ENCODE data around the gene TMEM252. TPM values are rescaled to one million over a fixed set of nuclear protein-coding genes. Genes with fewer than 3 reads are reported as not detected.

TMEM252 gene
- total RNA-seq, 3 donors from 2014 or later = not detected

DNA sequence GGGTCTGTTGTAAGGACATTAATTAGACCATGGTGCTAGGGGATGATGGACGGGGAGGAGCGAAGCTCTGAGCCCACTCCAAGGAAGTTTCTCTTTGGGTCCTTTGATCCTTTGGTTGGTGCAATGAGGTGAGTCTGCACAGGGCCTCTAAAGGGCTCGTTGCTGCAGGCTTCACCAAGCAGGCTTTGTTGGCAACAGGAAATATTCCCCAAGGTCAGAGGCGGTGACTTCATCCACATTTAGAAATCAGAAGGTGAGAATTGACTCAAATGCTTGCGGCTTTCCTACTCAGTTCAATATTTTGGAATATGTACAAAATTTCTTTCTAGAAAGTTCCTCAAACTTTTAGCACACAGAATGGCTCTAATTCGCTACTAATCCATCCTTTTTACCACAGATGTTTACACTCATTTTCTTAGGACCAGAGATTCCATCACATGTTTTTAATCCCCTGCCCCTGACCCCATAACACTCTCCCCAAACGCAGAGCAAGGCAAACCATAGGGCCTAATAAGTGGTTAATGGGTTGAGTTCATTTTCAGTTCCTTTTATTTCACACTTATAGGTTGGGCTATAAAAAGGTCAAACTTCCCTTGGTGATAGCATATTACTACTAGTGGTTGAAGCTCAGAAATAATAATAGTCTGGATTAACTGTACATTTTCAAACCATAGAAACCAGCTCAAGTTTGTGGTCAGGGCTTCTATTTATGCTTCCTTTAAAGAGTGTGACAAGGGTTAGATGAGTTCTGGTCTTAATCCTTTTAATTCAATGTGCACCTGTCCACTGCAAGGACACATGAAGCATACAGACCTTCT, 37.3 kb upstream of the TMEM252 start:
- no peak for DNase-seq (ENCODE audit: low spot score in 2 of 2)
- Histone ChIP-seq H3K9me3 (no peaks in the 10 kb centered on the region), H3K27ac (no peak overlapping the region), H3K4me1 (no peaks in the 10 kb centered on the region), H3K27me3 (no peaks in the 10 kb centered on the region), H3K4me3 (no peak overlapping the region), H3K36me3 (no peaks in the 10 kb centered on the region)
- intact Hi-C loops (cut with DNase I; ENCODE audit: low total_unique reads) = no loop called here
- TF ChIP-seq, protein P1, sequence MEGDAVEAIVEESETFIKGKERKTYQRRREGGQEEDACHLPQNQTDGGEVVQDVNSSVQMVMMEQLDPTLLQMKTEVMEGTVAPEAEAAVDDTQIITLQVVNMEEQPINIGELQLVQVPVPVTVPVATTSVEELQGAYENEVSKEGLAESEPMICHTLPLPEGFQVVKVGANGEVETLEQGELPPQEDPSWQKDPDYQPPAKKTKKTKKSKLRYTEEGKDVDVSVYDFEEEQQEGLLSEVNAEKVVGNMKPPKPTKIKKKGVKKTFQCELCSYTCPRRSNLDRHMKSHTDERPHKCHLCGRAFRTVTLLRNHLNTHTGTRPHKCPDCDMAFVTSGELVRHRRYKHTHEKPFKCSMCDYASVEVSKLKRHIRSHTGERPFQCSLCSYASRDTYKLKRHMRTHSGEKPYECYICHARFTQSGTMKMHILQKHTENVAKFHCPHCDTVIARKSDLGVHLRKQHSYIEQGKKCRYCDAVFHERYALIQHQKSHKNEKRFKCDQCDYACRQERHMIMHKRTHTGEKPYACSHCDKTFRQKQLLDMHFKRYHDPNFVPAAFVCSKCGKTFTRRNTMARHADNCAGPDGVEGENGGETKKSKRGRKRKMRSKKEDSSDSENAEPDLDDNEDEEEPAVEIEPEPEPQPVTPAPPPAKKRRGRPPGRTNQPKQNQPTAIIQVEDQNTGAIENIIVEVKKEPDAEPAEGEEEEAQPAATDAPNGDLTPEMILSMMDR (IDR thresholded peaks at IDR 0.05) = no peak
- TF ChIP-seq POLR2A (IDR thresholded peaks at IDR 0.05) = no peak

DNA sequence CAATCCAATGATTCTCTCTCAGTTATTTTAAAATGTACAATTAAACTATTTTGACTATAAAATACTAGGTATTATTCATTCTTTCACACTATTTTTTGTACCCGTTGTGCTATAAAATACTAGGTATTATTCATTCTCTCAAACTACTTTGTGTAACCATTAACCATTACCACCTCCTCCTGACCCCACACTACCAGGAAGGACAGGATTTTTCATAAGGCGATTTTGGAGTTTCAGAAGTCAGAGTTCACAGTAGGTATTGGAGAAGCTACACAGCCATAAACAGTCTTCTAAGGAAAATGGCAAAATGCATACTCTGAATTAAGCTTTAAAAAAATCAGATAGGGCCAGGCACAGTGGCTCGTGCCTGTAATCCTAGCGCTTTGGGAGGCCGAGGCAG, 35.1 kb upstream of the TMEM252 start:
- H3K9me3 ChIP-seq = no peaks in the 10 kb centered on the region
- intact Hi-C loops (cut with DNase I; ENCODE audit: low total_unique reads) = no loop called here
- no peak overlapping the region for H3K27ac ChIP-seq
- H3K4me3 ChIP-seq = no peak overlapping the region
- no peak for DNase-seq (ENCODE audit: low spot score in 2 of 2)
- no peaks in the 10 kb centered on the region for H3K36me3 ChIP-seq
- no peaks in the 10 kb centered on the region for H3K27me3 ChIP-seq
- TF ChIP-seq POLR2A (IDR thresholded peaks at IDR 0.05) (no peak), POLR2AphosphoS5 (IDR thresholded peaks at IDR 0.05) (no peak)
- TF ChIP-seq, protein P1 (IDR thresholded peaks at IDR 0.05) = no peak
- H3K4me1 ChIP-seq = no peaks in the 10 kb centered on the region

DNA sequence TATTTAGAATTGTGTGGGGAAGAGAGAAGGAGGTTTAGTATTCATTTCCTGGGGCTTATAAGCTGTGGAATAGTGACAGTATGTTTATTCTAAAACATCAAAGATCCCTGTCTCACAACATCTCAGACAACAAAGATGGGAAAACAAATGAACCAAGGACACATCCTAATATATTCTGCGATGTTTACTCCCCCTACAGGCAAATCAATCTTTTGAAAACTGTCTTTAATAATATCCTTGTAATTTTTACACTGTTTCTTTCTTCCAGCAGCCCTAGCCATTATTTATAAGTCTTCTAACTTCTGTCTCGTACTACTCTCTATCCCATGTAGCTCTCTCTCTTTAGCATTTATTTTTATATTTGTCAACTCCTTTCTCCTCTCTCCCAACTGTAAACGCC, 33.5 kb upstream of the TMEM252 start:
- Histone ChIP-seq H3K9me3 (no peaks in the 10 kb centered on the region), H3K27me3 (no peaks in the 10 kb centered on the region), H3K27ac (no peak overlapping the region), H3K36me3 (no peaks in the 10 kb centered on the region), H3K4me1 (no peaks in the 10 kb centered on the region), H3K4me3 (no peak overlapping the region)
- intact Hi-C loops (cut with DNase I; ENCODE audit: low total_unique reads) = loop anchor here (5.0 kb wide), 1 partner anchor 508 kb away; no protein-coding TSS in a partner anchor
- TF ChIP-seq POLR2A (IDR thresholded peaks at IDR 0.05) (no peak), POLR2AphosphoS5 (IDR thresholded peaks at IDR 0.05) (no peak)
- TF ChIP-seq, protein P1 (IDR thresholded peaks at IDR 0.05) = no peak
- no peak for DNase-seq (ENCODE audit: low spot score in 2 of 2)

DNA sequence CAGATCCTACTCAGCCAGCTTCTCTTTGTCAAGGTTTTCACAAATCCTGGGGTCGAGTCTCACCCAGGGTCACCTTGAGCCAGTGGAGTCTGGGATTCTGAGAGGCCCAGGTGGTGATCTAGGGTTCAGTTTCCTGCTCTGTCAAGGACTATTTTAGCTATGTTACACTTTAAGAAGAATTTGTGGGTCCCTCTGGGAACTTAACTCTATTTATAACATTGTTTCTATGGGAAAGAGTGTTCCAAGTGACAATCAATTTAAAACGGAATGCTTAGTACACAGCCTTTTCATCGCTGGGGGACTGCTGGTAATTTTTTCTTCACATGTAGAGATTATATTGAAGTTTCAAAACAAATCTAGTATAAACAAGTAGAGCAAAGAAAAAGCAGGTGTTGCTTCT, 26.9 kb upstream of the TMEM252 start:
- no peak overlapping the region for H3K27ac ChIP-seq
- no peak for DNase-seq (ENCODE audit: low spot score in 2 of 2)
- no peak overlapping the region for H3K4me3 ChIP-seq

DNA sequence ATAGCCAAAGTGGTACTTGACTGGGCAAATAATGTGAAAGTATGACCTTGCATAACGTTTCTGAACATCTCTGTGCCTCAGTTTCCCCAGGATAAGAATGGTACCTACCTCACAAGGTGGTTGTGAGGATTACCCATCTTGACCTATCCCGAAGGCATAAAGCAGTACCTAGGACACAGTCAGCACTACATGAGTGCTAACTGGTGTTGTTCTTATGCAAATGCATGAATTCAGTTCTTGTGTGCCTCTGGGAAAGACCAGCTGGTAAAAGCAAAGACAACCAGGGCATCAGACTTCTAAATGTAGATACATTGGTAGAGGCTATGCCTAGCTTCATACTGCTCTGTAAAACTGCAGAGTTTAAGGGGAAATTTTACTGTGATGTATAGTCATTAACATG, 21.8 kb upstream of the TMEM252 start:
- intact Hi-C loops (cut with DNase I; ENCODE audit: low total_unique reads) = no loop called here
- no peak overlapping the region for H3K4me3 ChIP-seq
- no peaks in the 10 kb centered on the region for H3K9me3 ChIP-seq
- no peak overlapping the region for H3K27ac ChIP-seq
- no peaks in the 10 kb centered on the region for H3K36me3 ChIP-seq
- no peaks in the 10 kb centered on the region for H3K27me3 ChIP-seq
- TF ChIP-seq POLR2AphosphoS5 (IDR thresholded peaks at IDR 0.05) (no peak), POLR2A (IDR thresholded peaks at IDR 0.05) (no peak)
- TF ChIP-seq, protein P1 (IDR thresholded peaks at IDR 0.05) = no peak
- no peak for DNase-seq (ENCODE audit: low spot score in 2 of 2)
- H3K4me1 ChIP-seq = no peaks in the 10 kb centered on the region

More for the DNA sequence above, 26.9 kb upstream of the TMEM252 start:
- Histone ChIP-seq H3K9me3 (no peaks in the 10 kb centered on the region), H3K27me3 (no peaks in the 10 kb centered on the region), H3K36me3 (no peaks in the 10 kb centered on the region), H3K4me1 (no peaks in the 10 kb centered on the region)
- TF ChIP-seq POLR2AphosphoS5 (IDR thresholded peaks at IDR 0.05) (no peak), POLR2A (IDR thresholded peaks at IDR 0.05) (no peak)
- TF ChIP-seq, protein P1 (IDR thresholded peaks at IDR 0.05) = no peak
- intact Hi-C loops (cut with DNase I; ENCODE audit: low total_unique reads) = no loop called here
